GM21619 (cell line): ENCODE measurements around the gene CXCL1.

ENCODE experiments used
- ATAC-seq: cut with Tn5 transposase; IDR thresholded peaks from one replicate; pipeline ENCODE4 v1.9.1; 2021; ENCODE audit not compliant: unreplicated experiment

CXCL1 gene

GRCh38 chr4:73851293-73851692 lies 17.9 kb upstream of the CXCL1 start:
- ATAC-seq, result no peak

- ATAC-seq, result no peak
These were observed 16.4 kb upstream of the CXCL1 start for GRCh38 chr4:73852771-73853170.

GRCh38 chr4:73853246-73853704 lies 15.9 kb upstream of the CXCL1 start, which contains the start of gene PF4V1:
Gene PF4V1 (plus strand): TSS chr4:73853296. CDS start chr4:73853363, 67 bp downstream.
- ATAC-seq, result no peak

GRCh38 chr4:73853718-73854473 lies 15.3 kb upstream of the CXCL1 start:
- no peak for ATAC-seq

- no peak for ATAC-seq
These were observed 13.8 kb upstream of the CXCL1 start for GRCh38 chr4:73855406-73855805.

- no peak for ATAC-seq
These were observed 12.7 kb upstream of the CXCL1 start for GRCh38 chr4:73856518-73856917.

GRCh38 chr4:73859614-73860088 lies 9.5 kb upstream of the CXCL1 start:
- no peak for ATAC-seq

- no peak for ATAC-seq
These were observed 9.0 kb upstream of the CXCL1 start for GRCh38 chr4:73860181-73860580.

GRCh38 chr4:73860917-73861316 lies 8.3 kb upstream of the CXCL1 start:
- no peak for ATAC-seq

- ATAC-seq, result no peak
These were observed 6.9 kb upstream of the CXCL1 start for GRCh38 chr4:73862322-73862721.

GRCh38 chr4:73864365-73864764 lies 4.8 kb upstream of the CXCL1 start:
- ATAC-seq, result no peak

- ATAC-seq, result no peak
These were observed 4.2 kb upstream of the CXCL1 start for GRCh38 chr4:73864961-73865360.

- no peak for ATAC-seq
These were observed 3.6 kb upstream of the CXCL1 start for GRCh38 chr4:73865431-73866096.

- no peak for ATAC-seq
These were observed 2.9 kb upstream of the CXCL1 start for GRCh38 chr4:73866246-73866645.

GRCh38 chr4:73867783-73868182 lies 1.4 kb upstream of the CXCL1 start:
- no peak for ATAC-seq

GRCh38 chr4:73868206-73869129 lies 725 bp upstream of the CXCL1 start:
- no peak for ATAC-seq

- no peak for ATAC-seq
These were observed 1.1 kb downstream of the CXCL1 start for GRCh38 chr4:73870260-73870659.

GRCh38 chr4:73870768-73871167 lies 1.6 kb downstream of the CXCL1 start:
- ATAC-seq, result no peak

- no peak for ATAC-seq
These were observed 2.5 kb downstream of the CXCL1 start for GRCh38 chr4:73871511-73872310.

- ATAC-seq, result no peak
These were observed 3.3 kb downstream of the CXCL1 start for GRCh38 chr4:73872316-73873108.
